MM.1S (cell line): Measurements from ENCODE around the gene PIP4K2A.

ENCODE experiments used
- EZH2 ChIP-seq: fragments of 300-600 bp; sonication (generic); optimal IDR thresholded peaks from 2 replicates; pipeline ENCODE3; 2017; ENCODE audit warnings: low read depth, mild to moderate bottlenecking, antibody characterized with exemption, low read length, mixed read lengths
- EZH2phosphoT487 ChIP-seq: fragments of 300-600 bp; sonication (generic); IDR thresholded peaks from 2 replicates; pipeline ENCODE4 v1.6.1; 2018; ENCODE audit warnings: antibody characterized with exemption, low read length
- TF ChIP-seq, protein P1 (sequence below): fragments of 300-600 bp; sonication (generic); IDR thresholded peaks from 2 replicates; pipeline ENCODE4 v1.5.1; 2016; ENCODE audit warnings: antibody characterized with exemption, low read length, mixed read lengths

DNA sequence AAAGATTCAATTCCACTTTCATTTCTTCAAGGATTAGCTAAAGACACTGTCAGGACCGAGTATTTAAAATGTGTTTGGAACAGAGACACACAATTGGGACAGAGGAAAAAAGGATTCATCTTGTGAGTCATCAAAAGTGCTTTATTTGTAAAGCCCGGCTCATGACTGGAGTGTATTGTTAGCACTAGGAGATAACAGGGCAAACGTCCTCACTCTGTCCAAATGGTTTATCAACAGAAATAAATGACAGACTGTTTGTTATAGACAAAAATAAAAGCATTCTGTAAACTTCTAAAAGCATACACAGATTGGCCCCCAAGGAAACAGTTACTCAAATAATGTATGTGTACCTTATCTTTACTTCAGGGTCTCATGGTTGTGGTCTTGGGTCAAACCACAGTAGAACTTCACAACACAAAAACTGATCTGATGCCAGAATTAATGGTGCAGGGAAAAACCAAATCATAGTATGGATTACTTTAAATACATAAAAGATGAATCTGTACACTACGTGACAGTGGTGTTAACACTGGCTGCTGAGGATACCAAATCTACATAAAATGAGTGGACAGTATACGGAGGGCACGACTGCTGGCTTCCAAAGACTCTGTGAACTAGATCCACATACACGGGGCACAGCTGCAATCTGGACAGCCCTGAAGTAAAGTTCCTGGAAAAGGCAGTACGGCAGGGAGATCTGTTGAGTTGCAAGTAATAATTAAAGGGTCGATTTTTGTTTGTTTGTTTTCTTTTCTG, 179.4 kb downstream of the PIP4K2A start:
- TF ChIP-seq, protein P1, sequence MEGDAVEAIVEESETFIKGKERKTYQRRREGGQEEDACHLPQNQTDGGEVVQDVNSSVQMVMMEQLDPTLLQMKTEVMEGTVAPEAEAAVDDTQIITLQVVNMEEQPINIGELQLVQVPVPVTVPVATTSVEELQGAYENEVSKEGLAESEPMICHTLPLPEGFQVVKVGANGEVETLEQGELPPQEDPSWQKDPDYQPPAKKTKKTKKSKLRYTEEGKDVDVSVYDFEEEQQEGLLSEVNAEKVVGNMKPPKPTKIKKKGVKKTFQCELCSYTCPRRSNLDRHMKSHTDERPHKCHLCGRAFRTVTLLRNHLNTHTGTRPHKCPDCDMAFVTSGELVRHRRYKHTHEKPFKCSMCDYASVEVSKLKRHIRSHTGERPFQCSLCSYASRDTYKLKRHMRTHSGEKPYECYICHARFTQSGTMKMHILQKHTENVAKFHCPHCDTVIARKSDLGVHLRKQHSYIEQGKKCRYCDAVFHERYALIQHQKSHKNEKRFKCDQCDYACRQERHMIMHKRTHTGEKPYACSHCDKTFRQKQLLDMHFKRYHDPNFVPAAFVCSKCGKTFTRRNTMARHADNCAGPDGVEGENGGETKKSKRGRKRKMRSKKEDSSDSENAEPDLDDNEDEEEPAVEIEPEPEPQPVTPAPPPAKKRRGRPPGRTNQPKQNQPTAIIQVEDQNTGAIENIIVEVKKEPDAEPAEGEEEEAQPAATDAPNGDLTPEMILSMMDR: no peak
- TF ChIP-seq EZH2 (no peak), EZH2phosphoT487 (no peak)
